WTC11 (cell line): Measurements from ENCODE around the gene UCN3. TPM values are rescaled to one million over a fixed set of nuclear protein-coding genes. Genes with fewer than 3 reads are reported as not detected.

Experiments
- ATAC-seq: fragments of 200-7000 bp; cut with Tn5 transposase; 2 replicates; pipeline ENCODE4 v1.10.0; 2021; ENCODE audit warnings: mild to moderate bottlenecking, moderate library complexity
- CTCF ChIA-PET: fragments of 300-600 bp; sonication (Branson Sonifier 250); formaldehyde crosslinking; loops from one replicate; lab custom pipeline; 2021; ENCODE audit warnings: antibody characterized with exemption; lab: Charles Lee
- POLR2A ChIA-PET: fragments of 350-600 bp; sonication (Branson Sonifier 250); formaldehyde crosslinking; loops from one replicate; lab custom pipeline; 2021; ENCODE audit warnings: antibody characterized with exemption; lab: Charles Lee
- DNase-seq: peaks from one replicate; pipeline ENCODE4 v3.0.0; 2021; ENCODE audit warnings: low spot score
- H3K27ac Mint-ChIP-seq: 2 replicates; pipeline ENCODE4 v1.8.0; 2021; ENCODE audit warnings: mixed read lengths
- H3K27me3 Mint-ChIP-seq: 2 replicates; pipeline ENCODE4 v1.8.0; 2021; ENCODE audit warnings: low read depth, mild to moderate bottlenecking, moderate library complexity, mixed read lengths
- H3K36me3 Mint-ChIP-seq: 2 replicates; pipeline ENCODE4 v1.8.0; 2021; ENCODE audit warnings: mixed read lengths
- H3K4me1 Mint-ChIP-seq: 2 replicates; pipeline ENCODE4 v1.8.0; 2022; ENCODE audit warnings: mixed read lengths
- H3K4me3 Mint-ChIP-seq: 2 replicates; pipeline ENCODE4 v1.8.0; 2021; ENCODE audit warnings: mild to moderate bottlenecking, moderate library complexity, mixed read lengths
- H3K9me3 Mint-ChIP-seq: 2 replicates; pipeline ENCODE4 v1.8.0; 2021; ENCODE audit warnings: mixed read lengths
- CREM ChIP-seq: sonication (generic); formaldehyde crosslinking; IDR thresholded peaks from 2 replicates; pipeline ENCODE4 v1.8.1; 2022; ENCODE audit warnings: mild to moderate bottlenecking, missing genetic modification reagents, moderate library complexity
- ELF4 ChIP-seq: sonication (generic); formaldehyde crosslinking; IDR thresholded peaks from 2 replicates; pipeline ENCODE4 v1.8.1; 2022; ENCODE audit warnings: low read depth, mild to moderate bottlenecking, moderate library complexity, missing genetic modification reagents
- NFATC4 ChIP-seq: fragments of 250-450 bp; sonication (Bioruptor Pico); IDR thresholded peaks from 2 replicates; pipeline ENCODE4 v1.9.0; 2021; ENCODE audit warnings: mild to moderate bottlenecking
- NFE2L1 ChIP-seq: sonication (generic); formaldehyde crosslinking; IDR thresholded peaks from 2 replicates; pipeline ENCODE4 v1.8.1; 2023; ENCODE audit warnings: missing genetic modification reagents
- NFYB ChIP-seq: sonication (generic); formaldehyde crosslinking; conservative IDR thresholded peaks from 2 replicates; pipeline ENCODE4 v1.8.0; 2022; ENCODE audit warnings: low read depth, missing genetic modification reagents
- NR1H2 ChIP-seq: sonication (generic); formaldehyde crosslinking; IDR thresholded peaks from 2 replicates; pipeline ENCODE4 v1.9.0; 2021; ENCODE audit warnings: mild to moderate bottlenecking, moderate library complexity, missing genetic modification reagents
- NR3C1 ChIP-seq: sonication (generic); formaldehyde crosslinking; conservative IDR thresholded peaks from 2 replicates; pipeline ENCODE4 v1.8.1; 2023; ENCODE audit warnings: low read depth, mild to moderate bottlenecking, missing genetic modification reagents
- PRRX2 ChIP-seq: fragments of 250-450 bp; sonication (Bioruptor Pico); IDR thresholded peaks from 2 replicates; pipeline ENCODE4 v1.8.0; 2021; ENCODE audit warnings: mild to moderate bottlenecking
- RORB ChIP-seq: fragments of 250-450 bp; sonication (Bioruptor Pico); IDR thresholded peaks from 2 replicates; pipeline ENCODE4 v1.9.0; 2021; ENCODE audit warnings: mild to moderate bottlenecking
- SMAD4 ChIP-seq: sonication (generic); formaldehyde crosslinking; IDR thresholded peaks from 2 replicates; pipeline ENCODE4 v1.8.0; 2022; ENCODE audit warnings: mild to moderate bottlenecking, missing genetic modification reagents
- SOX15 ChIP-seq: fragments of 250-450 bp; sonication (Bioruptor Pico); IDR thresholded peaks from 2 replicates; pipeline ENCODE4 v1.9.0; 2021; ENCODE audit warnings: mild to moderate bottlenecking
- ZNF219 ChIP-seq: sonication (generic); formaldehyde crosslinking; IDR thresholded peaks from 2 replicates; pipeline ENCODE4 v1.8.0; 2023; ENCODE audit warnings: missing genetic modification reagents, mild to moderate bottlenecking, borderline replicate concordance
- ZNF263 ChIP-seq: sonication (generic); formaldehyde crosslinking; IDR thresholded peaks from 2 replicates; pipeline ENCODE4 v1.8.1; 2022; ENCODE audit warnings: low read depth, mild to moderate bottlenecking, moderate library complexity, missing genetic modification reagents
- ZNF317 ChIP-seq: sonication (generic); formaldehyde crosslinking; IDR thresholded peaks from 2 replicates; pipeline ENCODE4 v1.8.1; 2023; ENCODE audit warnings: low read depth, mild to moderate bottlenecking, moderate library complexity, missing genetic modification reagents, borderline replicate concordance
- ZNF416 ChIP-seq: fragments of 250-450 bp; sonication (Bioruptor Pico); IDR thresholded peaks from 2 replicates; pipeline ENCODE4 v1.9.0; 2021; ENCODE audit warnings: mild to moderate bottlenecking, inconsistent platforms
- total RNA-seq: library from RNA; stranded (reverse); gene quantifications from 3 replicates; pipeline ENCODE4 v1.2.3, GENCODE V29; 2021
- TF ChIP-seq, protein P1 (sequence below): fragments of 250-450 bp; sonication (Bioruptor Pico); IDR thresholded peaks from 2 replicates; pipeline ENCODE4 v1.9.0; 2021; ENCODE audit warnings: mild to moderate bottlenecking
- TF ChIP-seq, protein P2 (sequence below): sonication (generic); formaldehyde crosslinking; IDR thresholded peaks from 2 replicates; pipeline ENCODE4 v1.8.1; 2023; ENCODE audit warnings: mild to moderate bottlenecking, missing genetic modification reagents, borderline replicate concordance
- TF ChIP-seq, protein P3 (sequence below): sonication (generic); formaldehyde crosslinking; IDR thresholded peaks from 2 replicates; pipeline ENCODE4 v1.8.1; 2022; ENCODE audit warnings: missing genetic modification reagents, borderline replicate concordance
- TF ChIP-seq, protein P4 (sequence below): sonication (generic); formaldehyde crosslinking; IDR thresholded peaks from 2 replicates; pipeline ENCODE4 v1.8.1; 2023; ENCODE audit warnings: mild to moderate bottlenecking, moderate library complexity, missing genetic modification reagents

Gene UCN3
- total RNA-seq, 1 experiment from 2014 or later: not detected

DNA sequence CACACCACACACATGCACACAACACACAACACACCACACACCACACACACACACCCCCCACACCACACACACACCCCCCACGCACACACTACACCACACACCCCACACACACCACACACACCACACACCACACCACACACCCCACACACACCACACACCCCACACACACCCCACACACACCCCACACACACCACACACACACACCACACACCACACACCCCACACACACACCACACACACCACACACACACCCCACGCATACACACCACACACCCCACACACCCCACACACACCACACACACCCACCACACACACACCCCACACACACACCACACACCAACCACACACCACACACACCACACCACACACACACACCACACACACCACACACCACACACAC lies 16.4 kb downstream of the UCN3 start:
- no peaks in the 10 kb centered on the region for H3K27me3 Mint-ChIP-seq
- ChIA-PET POLR2A (no interaction called here), CTCF (no interaction called here)
- DNase-seq (no peak), ATAC-seq (no peak)
- H3K4me1 Mint-ChIP-seq: peaks cover 11% of the 10 kb centered on the region
- H3K4me3 Mint-ChIP-seq: no peak overlapping the region
- H3K36me3 Mint-ChIP-seq: peaks cover 11% of the 10 kb centered on the region
- no peak overlapping the region for H3K27ac Mint-ChIP-seq
- TF ChIP-seq ZNF263 (no peak), ZNF416 (CRISPR knock-in tag) (no peak), NFYB (CRISPR knock-in tag) (no peak), ZNF317 (CRISPR knock-in tag) (no peak), ELF4 (CRISPR knock-in tag) (no peak), ZNF219 (CRISPR knock-in tag) (no peak)
- H3K9me3 Mint-ChIP-seq: peaks cover 20% of the 10 kb centered on the region

DNA sequence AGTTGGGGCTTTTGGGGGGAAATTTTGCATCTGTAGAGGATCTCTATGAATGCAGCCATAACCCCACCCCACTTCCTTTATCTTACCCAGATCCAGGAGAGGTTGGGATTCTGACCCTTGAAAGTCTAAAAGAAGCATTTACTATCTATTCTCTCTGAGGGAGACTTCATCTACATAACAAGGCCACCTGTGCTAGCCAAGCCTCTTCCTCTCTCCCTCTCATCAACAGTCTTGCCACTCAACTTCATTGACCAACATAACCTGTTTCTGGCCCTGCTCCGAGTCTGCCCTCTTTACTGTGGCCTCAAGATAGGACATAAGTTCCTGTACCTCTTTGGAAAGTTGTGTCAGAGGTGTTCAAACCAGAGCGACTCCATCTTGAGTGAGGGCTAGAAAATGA lies 20.5 kb downstream of the UCN3 start:
- DNase-seq (no peak), ATAC-seq (peak; percentile 93)
- Mint-ChIP-seq H3K4me3 (no peak overlapping the region), H3K36me3 (peaks cover 28% of the 10 kb centered on the region), H3K9me3 (peaks cover 38% of the 10 kb centered on the region), H3K27ac (peak overlapping the region; percentile 34), H3K4me1 (peaks cover 13% of the 10 kb centered on the region), H3K27me3 (no peaks in the 10 kb centered on the region)
- ChIA-PET CTCF (no interaction called here), POLR2A (interaction anchor here (0.6 kb wide), 1 partner anchor 22 kb away, joined by 4 read pairs; no protein-coding TSS in a partner anchor)
- TF ChIP-seq SMAD4 (CRISPR knock-in tag) (no peak), PRRX2 (CRISPR knock-in tag) (no peak), NR1H2 (CRISPR knock-in tag) (no peak), NFE2L1 (CRISPR knock-in tag) (no peak), SOX15 (no peak), ZNF263 (no peak), RORB (no peak), CREM (CRISPR knock-in tag) (no peak), NR3C1 (CRISPR knock-in tag) (no peak), NFYB (CRISPR knock-in tag) (no peak), NFATC4 (CRISPR knock-in tag) (no peak)
- TF ChIP-seq, protein P1, sequence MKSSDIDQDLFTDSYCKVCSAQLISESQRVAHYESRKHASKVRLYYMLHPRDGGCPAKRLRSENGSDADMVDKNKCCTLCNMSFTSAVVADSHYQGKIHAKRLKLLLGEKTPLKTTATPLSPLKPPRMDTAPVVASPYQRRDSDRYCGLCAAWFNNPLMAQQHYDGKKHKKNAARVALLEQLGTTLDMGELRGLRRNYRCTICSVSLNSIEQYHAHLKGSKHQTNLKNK (CRISPR knock-in tag): no peak
- TF ChIP-seq, protein P2, sequence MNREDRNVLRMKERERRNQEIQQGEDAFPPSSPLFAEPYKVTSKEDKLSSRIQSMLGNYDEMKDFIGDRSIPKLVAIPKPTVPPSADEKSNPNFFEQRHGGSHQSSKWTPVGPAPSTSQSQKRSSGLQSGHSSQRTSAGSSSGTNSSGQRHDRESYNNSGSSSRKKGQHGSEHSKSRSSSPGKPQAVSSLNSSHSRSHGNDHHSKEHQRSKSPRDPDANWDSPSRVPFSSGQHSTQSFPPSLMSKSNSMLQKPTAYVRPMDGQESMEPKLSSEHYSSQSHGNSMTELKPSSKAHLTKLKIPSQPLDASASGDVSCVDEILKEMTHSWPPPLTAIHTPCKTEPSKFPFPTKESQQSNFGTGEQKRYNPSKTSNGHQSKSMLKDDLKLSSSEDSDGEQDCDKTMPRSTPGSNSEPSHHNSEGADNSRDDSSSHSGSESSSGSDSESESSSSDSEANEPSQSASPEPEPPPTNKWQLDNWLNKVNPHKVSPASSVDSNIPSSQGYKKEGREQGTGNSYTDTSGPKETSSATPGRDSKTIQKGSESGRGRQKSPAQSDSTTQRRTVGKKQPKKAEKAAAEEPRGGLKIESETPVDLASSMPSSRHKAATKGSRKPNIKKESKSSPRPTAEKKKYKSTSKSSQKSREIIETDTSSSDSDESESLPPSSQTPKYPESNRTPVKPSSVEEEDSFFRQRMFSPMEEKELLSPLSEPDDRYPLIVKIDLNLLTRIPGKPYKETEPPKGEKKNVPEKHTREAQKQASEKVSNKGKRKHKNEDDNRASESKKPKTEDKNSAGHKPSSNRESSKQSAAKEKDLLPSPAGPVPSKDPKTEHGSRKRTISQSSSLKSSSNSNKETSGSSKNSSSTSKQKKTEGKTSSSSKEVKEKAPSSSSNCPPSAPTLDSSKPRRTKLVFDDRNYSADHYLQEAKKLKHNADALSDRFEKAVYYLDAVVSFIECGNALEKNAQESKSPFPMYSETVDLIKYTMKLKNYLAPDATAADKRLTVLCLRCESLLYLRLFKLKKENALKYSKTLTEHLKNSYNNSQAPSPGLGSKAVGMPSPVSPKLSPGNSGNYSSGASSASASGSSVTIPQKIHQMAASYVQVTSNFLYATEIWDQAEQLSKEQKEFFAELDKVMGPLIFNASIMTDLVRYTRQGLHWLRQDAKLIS (CRISPR knock-in tag): no peak
- TF ChIP-seq, protein P3, sequence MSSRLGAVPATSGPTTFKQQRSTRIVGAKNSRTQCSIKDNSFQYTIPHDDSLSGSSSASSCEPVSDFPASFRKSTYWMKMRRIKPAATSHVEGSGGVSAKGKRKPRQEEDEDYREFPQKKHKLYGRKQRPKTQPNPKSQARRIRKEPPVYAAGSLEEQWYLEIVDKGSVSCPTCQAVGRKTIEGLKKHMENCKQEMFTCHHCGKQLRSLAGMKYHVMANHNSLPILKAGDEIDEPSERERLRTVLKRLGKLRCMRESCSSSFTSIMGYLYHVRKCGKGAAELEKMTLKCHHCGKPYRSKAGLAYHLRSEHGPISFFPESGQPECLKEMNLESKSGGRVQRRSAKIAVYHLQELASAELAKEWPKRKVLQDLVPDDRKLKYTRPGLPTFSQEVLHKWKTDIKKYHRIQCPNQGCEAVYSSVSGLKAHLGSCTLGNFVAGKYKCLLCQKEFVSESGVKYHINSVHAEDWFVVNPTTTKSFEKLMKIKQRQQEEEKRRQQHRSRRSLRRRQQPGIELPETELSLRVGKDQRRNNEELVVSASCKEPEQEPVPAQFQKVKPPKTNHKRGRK (CRISPR knock-in tag): no peak
- TF ChIP-seq, protein P4, sequence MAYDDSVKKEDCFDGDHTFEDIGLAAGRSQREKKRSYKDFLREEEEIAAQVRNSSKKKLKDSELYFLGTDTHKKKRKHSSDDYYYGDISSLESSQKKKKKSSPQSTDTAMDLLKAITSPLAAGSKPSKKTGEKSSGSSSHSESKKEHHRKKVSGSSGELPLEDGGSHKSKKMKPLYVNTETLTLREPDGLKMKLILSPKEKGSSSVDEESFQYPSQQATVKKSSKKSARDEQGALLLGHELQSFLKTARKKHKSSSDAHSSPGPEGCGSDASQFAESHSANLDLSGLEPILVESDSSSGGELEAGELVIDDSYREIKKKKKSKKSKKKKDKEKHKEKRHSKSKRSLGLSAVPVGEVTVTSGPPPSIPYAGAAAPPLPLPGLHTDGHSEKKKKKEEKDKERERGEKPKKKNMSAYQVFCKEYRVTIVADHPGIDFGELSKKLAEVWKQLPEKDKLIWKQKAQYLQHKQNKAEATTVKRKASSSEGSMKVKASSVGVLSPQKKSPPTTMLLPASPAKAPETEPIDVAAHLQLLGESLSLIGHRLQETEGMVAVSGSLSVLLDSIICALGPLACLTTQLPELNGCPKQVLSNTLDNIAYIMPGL: no peak
